ENCODE data around the gene ARHGAP23.

The ARHGAP23 gene

DNA sequence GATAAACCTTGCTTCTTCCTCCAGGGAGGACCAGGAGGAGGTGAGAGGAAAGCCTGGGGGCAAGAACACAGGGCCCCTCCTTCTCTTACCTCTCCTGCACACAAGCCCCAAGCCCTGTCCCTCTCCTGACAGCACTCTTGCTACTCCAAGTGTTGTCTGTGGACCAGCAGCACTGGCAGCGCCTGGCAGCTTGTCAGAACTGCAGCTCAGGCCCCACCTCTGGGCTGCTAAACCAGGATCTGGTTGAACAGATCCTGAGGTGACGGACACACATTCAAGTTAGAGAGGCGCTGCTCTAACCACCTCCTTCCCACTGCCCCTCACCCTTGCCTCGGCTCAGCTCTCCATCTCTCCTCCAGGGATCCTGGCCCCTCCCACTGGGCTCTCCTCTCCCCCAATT is 121.0 kb downstream of the ARHGAP23 start:
- DNase-seq (ENCODE audit: low spot score): no peak

DNA sequence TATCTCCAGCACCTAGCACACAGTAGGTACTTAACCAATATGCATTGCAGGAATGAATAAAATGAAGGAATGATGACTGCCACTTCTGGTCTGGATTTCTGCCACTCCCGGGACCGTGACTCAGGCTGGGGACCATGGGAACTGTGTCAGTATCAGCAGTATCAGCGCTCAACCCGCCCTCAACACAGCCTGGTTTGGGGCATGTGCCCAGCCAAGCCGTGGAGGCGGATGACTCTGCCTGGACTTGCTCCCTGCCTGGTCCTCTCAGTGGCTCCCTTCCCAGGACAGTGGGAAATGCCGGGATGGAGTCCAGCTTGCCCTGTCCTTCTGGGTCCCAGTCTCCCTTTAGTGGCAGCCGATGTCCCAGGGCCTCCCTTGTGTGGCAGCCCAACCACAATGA is 122.4 kb downstream of the ARHGAP23 start:
- DNase-seq (ENCODE audit: low spot score): peak; percentile 93

DNA sequence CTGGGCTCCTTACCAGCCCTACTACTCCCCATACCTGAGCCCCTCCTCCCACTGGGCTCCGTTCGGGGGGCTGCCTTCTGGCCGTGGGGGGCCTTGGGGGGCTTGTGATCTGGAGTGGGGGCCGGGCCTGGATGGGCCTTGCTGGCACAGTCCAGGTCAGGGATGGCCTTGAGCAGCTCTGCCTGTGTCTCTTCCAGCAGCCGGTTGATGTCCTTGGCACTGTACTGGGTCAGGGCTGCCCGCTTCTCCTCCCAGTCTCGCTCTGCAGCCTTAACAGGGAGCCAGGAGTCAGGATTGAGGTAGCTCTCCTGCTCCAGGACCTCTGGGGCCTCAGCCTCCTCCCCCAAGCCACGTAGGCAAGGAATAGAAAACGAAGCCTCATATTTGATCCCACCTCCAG is 122.9 kb downstream of the ARHGAP23 start:
- no peak for DNase-seq (ENCODE audit: low spot score)

DNA sequence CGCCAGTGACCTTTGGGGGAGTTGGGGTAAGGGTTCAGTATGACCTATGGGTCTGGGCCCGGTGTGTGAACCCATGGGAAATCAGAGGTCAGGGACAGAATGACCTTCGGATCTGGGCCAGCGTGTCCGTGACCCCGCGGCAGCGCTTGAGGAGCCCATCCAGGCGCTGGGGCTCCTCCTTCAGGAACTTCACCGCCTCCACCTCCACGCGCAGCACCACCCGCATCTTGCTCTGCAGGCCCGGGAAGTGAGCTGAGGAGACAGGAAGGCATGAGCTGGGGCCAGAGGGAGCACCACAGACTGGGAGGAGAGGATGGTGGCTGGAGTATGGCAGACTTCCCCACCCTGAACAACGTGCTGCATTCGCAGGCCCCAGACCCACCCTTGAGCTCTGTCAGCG is 124.1 kb downstream of the ARHGAP23 start:
- no peak for DNase-seq (ENCODE audit: low spot score)

DNA sequence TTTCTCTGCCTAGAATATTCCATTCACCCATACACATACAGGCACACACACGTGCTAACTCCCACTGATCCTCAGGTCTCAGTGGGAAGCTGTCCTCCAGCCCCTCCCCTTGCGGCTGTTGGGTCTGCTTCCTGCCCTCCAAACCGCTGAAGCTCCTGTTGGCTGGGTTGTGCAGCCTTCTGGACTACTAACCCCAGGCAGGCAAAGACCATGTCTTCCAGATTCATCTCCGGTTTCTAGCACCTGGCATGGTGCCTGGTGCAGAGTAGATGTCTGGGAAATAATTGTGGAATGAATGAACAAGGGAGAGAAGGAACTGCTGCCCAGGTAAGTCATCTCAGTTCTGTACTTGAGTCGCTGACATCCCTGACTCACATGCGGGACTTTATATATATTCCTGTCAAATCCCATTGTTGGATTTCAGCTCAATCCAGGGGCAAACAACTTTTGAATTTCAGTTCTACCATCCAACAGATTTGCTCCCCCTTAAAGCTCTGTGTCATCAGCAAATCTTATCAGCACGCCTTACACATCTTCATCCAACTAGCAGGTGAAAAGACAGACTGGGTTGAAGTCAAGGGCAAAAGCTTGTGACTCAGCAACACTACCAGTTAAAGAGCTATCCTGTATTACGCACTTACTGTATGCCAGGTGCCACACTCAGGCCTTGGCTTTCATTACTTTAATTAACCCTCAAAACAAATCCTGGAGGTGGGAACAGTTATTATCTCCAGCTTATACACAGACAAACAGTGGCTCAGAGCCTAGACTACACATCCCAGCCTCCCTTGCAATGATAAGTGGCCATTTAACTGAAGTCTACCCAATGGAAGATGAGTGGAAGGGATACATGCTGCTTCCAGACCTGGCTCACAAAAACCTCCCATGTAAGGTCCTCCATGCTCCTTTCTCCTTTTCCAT is 126.4 kb downstream of the ARHGAP23 start:
- DNase-seq (ENCODE audit: low spot score): no peak

DNA sequence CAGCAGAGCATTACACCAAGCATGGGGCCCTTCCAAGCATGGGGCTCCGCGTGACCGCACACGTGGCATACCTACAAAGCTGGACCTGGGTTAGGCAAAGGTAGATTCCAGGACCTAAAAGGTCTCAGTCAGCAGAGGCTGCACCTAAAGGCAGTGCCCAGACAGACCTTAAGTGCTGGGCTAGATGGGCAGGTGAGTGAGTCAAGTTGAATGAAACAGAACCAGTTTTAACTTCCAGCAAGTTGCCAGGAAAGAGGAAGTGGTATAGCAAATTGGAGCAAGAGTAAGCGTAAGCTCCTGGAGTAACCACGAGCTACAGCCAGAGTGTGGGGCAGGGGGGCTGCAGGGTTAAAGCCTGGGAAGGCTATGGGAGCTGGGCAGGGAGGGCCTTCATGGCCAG is 128.0 kb downstream of the ARHGAP23 start:
- no peak for DNase-seq (ENCODE audit: low spot score)

DNA sequence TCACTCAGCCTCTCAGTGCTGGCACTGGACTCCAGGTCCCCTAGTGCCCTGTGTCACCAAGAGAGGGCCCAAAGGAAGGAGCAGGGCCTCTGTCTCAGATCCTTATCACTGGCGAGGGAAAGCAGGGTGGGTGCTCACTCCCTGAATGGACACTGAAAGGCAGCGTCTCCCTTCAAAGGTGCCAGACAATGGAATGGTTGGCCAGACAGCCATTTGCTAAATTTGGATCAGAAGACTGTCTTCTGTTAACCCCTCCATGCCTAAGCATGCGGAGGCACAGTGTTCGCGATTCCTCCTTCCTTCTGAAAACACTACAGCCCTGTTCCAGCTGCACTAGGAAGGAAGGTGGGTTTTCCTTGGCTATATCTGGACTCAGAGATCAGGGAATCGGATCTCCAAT is 129.1 kb downstream of the ARHGAP23 start:
- no peak for DNase-seq (ENCODE audit: low spot score)

DNA sequence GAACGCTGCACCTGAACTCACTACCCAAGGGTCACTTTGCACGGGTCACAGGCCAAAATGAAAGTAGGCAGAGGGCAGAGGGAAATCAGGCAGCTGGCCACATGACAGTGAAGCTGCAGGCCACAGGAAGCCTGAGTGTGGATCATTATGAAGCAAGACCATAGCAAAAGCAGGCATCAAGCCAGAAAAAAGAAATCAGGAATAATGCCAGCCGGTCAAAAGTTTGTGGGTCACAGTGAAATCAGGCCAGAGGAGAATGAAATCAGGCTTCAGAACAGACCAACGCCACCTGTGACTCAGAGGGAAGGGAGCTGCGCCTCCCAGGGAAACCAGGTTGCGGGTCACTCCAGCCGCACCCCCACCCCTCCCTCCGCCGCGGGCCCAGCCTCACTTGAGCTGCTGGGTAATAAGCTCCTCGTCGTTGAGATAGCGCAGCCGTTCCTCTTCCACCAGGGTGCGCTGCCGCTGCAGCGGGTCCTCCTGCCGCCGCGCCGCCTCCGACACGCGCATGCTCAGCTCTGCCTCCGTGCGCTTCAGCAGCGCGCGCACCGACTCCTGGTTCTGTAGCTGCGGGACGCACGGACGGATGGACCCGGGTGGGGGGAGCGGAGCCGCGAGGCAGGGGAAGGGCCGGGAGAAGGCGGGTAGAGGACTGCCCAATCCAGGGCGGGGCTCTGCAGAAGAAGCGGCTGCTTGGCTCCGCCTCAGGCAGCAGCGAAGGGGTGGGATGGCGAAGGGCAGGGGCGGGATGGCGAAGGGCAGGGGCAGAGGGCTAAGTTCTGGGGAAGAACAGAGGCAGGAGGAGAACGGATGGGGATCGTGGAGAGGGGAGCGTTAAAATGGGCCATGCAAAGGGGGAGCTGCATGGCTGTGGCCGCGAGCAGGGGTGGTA is 129.8 kb downstream of the ARHGAP23 start:
- DNase-seq (ENCODE audit: low spot score): peak; percentile 98

DNA sequence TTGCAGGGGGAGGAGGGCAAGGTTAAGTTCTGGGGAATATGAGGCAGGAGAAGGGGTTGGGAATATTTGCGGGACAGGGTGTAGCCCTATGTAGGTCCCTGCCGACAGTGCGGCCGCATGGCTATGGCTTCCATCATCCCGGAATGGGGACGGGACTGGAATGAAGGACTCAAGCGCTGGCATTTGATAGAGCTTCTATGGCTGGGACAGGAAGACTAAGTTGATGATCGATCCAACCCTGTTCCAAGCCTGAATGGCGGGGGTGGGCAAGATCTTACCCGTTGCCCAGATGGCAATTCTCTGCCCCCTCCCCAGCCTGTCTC is 130.4 kb downstream of the ARHGAP23 start:
- no peak for DNase-seq (ENCODE audit: low spot score)

DNA sequence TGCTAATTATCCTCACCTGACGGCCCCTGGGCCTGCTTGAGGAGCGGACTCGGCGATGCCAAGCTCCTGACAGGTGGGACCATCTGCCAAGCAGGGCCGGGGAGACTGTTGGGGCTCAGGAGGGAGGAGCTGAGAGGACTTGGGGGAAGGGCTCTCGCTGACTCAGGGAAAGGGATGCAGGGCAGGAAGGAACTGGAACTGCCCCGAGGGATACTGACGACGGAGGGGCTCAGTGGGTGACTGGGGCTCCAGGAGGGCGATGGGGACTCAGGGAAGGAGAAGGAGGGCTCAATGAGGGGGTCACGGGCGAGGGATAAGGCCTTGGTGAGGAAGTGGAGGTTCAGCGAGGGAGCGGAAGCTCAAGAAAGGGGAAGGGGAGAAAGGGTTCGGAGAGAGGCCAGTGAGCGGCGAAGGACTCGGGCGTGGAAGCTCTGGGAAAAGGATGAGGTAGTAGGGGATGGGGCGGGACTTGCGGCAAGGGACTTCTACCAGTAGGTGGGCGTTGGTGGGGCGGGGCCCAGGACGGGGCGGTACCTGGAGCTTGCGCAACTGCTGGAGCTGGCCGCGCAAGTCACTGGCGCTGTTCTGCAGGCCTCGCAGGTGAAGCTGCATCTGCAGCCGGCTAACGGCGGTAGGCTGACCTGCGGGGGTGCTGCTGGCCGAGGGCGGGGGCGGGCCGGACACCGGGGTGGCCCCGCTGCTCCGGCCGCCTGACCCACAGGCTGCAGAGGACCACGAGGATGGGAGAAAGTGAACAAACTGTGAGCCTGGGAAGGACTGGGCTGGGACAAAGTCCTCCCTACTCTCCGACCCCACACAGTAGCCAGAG is 131.0 kb downstream of the ARHGAP23 start:
- no peak for DNase-seq (ENCODE audit: low spot score)

DNA sequence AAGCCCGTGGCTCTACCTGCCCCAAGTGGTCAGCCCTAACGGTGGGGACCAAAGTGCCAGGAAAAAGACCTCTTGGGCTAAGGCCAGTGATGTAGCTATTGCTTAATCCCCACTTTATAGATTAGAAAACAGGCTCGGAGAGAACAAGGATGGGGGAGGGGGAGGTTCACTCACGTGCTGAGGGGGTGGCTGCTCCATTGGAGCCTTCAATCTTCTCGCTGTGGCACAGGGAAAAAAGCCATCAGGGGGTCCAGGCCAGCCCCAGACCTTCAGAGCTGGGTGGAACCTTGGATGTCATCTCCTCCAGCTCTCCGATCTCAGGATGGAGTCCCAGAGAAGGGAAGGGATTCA is 131.6 kb downstream of the ARHGAP23 start:
- no peak for DNase-seq (ENCODE audit: low spot score)

DNA sequence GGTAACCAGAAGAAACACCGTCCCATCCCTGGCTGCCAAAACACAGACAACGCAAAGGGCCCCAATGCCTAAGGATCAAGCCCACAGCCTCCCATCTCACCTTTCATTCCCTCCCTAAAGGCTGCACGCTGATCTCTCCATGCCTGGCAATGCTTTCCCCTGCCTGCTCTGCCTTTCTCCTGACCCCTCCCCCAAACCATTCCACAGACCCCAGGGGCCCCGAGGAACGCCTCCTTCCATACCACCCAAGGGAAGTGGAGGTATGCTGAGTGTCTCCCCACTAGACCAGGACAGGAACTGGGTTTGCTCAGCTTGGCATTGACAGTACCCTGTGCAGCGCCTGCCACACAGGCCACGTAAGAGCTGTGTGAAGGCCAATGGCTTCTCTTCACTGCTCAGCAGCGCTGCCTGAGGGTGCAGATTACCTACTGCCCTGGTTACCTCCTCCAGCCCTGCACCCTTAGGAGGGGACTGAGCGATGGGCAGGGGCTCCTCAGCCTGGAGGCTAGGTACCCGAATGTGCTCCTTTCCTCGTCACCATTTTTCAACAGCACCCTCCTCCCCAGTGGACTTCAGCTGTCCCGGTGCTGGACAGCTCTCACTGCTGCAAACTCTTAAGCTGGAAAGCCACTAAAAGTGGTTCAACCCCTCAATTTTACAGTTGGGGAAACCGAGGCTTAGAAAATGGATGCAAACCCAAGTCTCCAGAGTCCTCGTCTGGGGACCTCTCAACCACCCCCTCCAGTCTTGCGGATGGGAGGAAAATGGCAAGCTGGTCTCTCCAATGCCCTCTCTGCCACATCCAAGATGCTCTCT is 132.4 kb downstream of the ARHGAP23 start:
- DNase-seq (ENCODE audit: low spot score): peak; percentile 58

DNA sequence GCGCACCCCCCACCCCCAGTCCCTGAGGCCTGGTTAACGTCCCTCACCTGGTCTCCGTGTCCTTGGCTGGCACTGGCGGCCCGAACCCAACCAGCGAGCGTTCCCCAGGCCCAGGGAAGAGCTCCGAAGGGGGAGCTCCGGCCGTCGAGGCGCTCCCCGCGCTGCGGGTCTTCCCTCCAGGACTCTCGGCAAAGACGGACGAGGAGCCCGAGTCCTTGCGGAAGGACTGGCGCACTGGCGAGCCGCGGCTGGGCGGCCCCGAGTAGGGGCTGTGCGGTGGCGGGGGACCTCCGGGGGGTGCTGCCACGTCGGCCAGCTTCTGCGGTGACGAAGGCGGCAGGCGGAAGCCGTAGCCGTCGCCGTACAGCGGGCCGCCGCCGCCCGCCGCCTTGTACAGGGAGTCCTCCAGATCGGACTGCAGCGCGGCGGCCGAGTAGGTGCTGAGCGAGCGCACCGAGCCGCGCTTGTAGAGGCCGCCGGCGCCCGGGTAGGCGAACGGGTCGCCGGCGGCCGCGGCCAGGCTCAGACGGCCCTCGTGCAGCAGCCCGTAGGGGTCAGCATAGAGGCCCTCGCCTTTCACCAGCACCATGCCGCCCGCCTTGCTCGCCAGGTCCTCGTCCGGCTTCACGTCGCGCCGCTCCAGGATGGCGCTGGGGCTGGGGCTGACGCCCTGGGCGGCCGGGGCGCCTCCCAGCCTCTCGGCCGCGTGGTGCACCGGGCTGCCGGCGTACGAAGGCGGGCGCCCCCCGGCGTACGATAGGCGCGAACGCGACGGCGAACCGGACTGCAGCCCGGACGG is 133.4 kb downstream of the ARHGAP23 start:
- no peak for DNase-seq (ENCODE audit: low spot score)
